Left cardiac atrium (tissue), 4 donors: ENCODE measurements around the gene IFNW1. TPM values are rescaled to one million over a fixed set of nuclear protein-coding genes. Genes with fewer than 3 reads are reported as not detected.
"Not testable (repeated sequence)": the region's sequence is repeated elsewhere in the genome, so short reads cannot be mapped to it uniquely, and the experiment has no call there.

Source experiments
- ATAC-seq, 2 donors: fragments of 200-7000 bp; cut with Tn5 transposase; one replicate each; pipeline ENCODE4 v1.9.1; 2020; ENCODE audit warnings: mild to moderate bottlenecking in 2 of 2, moderate library complexity in 2 of 2
- DNase-seq: peaks from one replicate; pipeline ENCODE4 v3.0.0-alpha.2; 2020
- intact Hi-C, 2 donors: fragments of 100-400 bp; cut with DNase I; formaldehyde crosslinking; loops; one replicate each; pipeline versions ENCODE4 v1.14.1 to v1.15.1; 2022 to 2023
- long read RNA-seq: library from polyadenylated mRNA; unstranded; transcript quantifications from one replicate; pipeline ENCODE4 v2.0.0, GENCODE V29; 2021
- total RNA-seq, 2 donors: library from RNA; stranded (reverse); fragmentation: NEBNext Ultra II Directional; extraction: Animal tissue kit (Norgen Biotek cat#: 25700); gene quantifications; one replicate each; pipeline ENCODE4 v1.2.1, GENCODE V29; 2021
- donor health status: DM: no; HTN: yes; CAD: no.
- donor health status: DM: no; HTN: yes; CAD: no; lungs with severe emphysema.
- donor health status: DM: yes; HTN: yes; CAD: no.
- donor health status: Dilated cardiomyopathy.

IFNW1 gene
- total RNA-seq, result not detected
- long read RNA-seq, result 0 reads

- intact Hi-C loops, result no loop called here
- DNase-seq, result no peak
- no peak for ATAC-seq
Observed at GRCh38 chr9:21141427-21141882, at the start of gene IFNW1. IFNW1 (minus strand) TSS chr9:21141832; CDS start chr9:21141570, 262 bp downstream.

DNA sequence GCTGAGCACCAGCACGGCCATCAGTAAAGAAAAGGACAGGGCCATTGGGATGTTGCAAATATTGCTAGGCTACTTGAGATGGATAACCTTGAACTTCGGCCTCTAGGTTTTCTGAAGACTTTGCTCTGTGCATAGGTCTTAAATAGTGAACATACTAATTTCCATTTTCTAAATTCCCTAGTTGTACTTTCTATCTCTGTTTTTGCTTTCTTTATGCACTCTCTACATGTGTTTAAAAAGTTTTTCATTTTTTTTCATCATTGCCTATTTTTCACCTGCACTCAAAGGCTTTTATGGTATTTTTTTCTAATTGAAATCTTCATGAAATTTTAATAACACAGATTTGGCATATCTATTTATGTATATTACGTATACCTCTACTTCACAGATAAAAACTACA lies 45.9 kb upstream of the IFNW1 start, which contains the start of gene IFNA4:
Gene IFNA4, minus strand, starts transcription at position 101 of the 400 bp plus-strand sequence. Its CDS starts 56 bp downstream, at position 45.
- DNase-seq, intact Hi-C loops, ATAC-seq: not testable (repeated sequence)

- intact Hi-C loops, DNase-seq: not testable (repeated sequence)
- ATAC-seq, result peak; percentile 44 to 77
Observed at GRCh38 chr9:21182810-21183736, 41.4 kb upstream of the IFNW1 start.

- intact Hi-C loops, result no loop called here
- DNase-seq (no peak), ATAC-seq (no peak)
Observed at GRCh38 chr9:21174671-21175070, 33.0 kb upstream of the IFNW1 start.

DNA sequence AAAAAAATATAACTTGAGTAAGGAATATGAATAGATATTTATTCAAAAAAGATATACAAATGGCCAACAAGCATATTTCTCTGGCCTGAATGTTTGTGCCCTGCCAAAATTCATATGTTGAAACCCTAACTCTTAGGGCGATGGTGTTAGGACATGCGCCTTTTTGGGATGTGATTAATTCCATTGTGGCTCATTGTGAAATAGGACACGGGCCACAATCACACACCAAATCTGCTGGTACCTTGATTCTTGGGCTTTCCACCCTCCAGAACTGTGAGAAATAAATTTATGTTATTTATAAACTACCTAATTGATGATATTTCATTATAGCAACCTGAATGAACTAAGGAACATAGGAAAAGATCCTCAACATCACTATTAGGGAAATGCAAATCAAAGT lies 30.5 kb upstream of the IFNW1 start:
- ATAC-seq, result no peak
- intact Hi-C loops, result no loop called here

GRCh38 chr9:21171351-21171750 lies 29.7 kb upstream of the IFNW1 start:
- ATAC-seq, result no peak
- intact Hi-C loops, result no loop called here
- DNase-seq, result no peak

More for the DNA sequence above, 30.5 kb upstream of the IFNW1 start:
- DNase-seq, result no peak

- intact Hi-C loops, DNase-seq, ATAC-seq: not testable (repeated sequence)
Observed at GRCh38 chr9:21166560-21166959, 24.9 kb upstream of the IFNW1 start, which contains the start of gene IFNA21. IFNA21 (minus strand) TSS chr9:21166660; CDS start chr9:21166612, 48 bp downstream.

DNA sequence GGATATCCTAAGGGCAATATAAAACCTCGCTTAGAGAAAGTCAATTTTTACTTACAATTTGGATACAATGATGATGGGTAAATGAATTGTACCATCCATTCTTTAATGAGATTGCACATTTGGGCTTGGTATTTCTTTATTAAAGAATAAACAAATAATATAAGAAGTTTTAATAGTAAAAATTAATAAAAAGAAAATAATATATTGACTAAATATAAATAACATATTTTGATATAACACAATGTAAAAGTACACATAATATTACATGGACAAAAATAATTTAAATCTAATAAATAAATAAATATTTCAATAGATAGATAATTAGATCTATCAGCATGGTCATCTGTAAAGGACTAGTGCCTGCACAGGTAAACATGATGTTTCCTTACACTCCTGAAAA lies 23.9 kb upstream of the IFNW1 start:
- ATAC-seq, result no peak
- no peak for DNase-seq
- intact Hi-C loops, result no loop called here

DNA sequence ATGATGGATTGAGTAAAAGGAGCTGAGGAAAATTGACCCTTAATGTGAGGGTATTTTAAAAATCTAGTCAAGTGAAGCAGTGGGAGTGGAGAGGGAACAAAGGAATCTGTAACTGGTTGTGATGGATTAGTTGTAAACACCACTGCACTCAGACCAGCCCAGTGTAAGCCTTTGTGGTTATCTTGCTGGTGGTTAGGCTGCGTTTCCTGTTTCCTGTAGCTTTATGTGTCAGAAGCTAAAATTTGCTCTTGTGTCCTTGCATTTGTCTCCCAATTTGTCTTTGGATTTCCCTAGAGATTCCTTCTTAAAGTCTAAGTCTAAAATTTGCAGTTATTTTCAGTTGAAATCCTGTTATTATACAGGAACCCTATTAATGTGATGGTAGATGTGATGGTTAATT lies 18.5 kb upstream of the IFNW1 start:
- no peak for DNase-seq
- ATAC-seq, result no peak

GRCh38 chr9:21155501-21155900 lies 13.9 kb upstream of the IFNW1 start:
- no peak for DNase-seq
- intact Hi-C loops, result no loop called here
- ATAC-seq, result no peak

More for the DNA sequence above, 18.5 kb upstream of the IFNW1 start:
- intact Hi-C loops, result no loop called here

DNA sequence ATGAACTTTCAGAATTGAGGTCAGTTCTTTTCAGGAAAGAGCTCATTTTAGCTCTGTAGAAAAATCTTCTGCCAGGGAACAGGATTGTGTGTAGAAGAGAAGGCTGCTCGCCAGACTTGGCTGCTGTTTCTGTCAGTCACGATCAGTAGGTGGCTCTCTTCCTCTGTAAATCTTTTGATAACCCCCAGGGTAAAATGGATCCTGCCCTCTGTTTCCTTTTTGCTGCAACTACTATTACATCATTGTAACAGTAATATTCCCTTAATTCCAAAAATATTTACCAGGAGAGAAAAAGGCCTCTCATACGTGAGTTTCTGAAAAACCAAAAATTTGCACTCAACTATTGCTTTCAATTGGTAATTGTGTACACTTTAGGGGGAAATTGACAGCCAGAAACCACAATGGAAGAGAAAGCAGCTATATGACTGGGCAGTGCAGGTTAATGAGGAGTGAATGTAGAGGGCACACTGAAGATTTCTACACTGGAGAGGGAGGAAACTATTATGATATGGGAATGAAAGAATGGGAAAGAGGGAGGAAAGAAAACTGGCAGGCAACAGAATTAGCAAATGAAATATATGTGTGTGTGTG lies 12.5 kb upstream of the IFNW1 start:
- ATAC-seq (peak; percentile 30 to 41), DNase-seq (peak; percentile 23)
- intact Hi-C loops, result no loop called here

GRCh38 chr9:21153336-21154017 lies 11.8 kb upstream of the IFNW1 start:
- intact Hi-C loops, result no loop called here
- DNase-seq (no peak), ATAC-seq (peak; percentile 12 to 22)

- intact Hi-C loops, result no loop called here
- DNase-seq, result no peak
- ATAC-seq, result no peak
Observed at GRCh38 chr9:21144603-21145002, 3.0 kb upstream of the IFNW1 start.

DNA sequence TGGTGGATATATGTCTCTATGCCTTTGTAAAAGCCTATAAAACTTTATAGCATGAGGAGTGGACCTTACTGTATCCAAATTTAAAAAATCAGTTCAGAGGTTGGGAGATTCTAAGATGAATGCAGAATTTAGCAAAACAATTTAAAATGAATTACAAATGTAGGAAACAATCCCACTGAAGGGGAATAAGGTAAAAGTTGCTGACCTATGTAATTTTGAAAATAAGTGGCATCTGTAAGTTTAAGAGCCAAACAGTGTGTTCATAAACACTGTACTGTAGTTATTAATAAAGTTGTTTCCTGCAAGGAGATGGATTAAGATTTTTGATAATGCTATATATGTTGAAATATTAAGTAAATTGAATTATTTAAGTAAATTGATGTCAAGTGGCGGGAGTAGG lies 4.6 kb downstream of the IFNW1 start:
- DNase-seq (no peak), ATAC-seq (no peak)
- intact Hi-C loops, result no loop called here

- intact Hi-C loops, result no loop called here
- DNase-seq (no peak), ATAC-seq (no peak)
Observed at GRCh38 chr9:21135736-21136135, 5.9 kb downstream of the IFNW1 start.

GRCh38 chr9:21128186-21128585 lies 13.4 kb downstream of the IFNW1 start:
- intact Hi-C loops, result not testable (repeated sequence)

DNA sequence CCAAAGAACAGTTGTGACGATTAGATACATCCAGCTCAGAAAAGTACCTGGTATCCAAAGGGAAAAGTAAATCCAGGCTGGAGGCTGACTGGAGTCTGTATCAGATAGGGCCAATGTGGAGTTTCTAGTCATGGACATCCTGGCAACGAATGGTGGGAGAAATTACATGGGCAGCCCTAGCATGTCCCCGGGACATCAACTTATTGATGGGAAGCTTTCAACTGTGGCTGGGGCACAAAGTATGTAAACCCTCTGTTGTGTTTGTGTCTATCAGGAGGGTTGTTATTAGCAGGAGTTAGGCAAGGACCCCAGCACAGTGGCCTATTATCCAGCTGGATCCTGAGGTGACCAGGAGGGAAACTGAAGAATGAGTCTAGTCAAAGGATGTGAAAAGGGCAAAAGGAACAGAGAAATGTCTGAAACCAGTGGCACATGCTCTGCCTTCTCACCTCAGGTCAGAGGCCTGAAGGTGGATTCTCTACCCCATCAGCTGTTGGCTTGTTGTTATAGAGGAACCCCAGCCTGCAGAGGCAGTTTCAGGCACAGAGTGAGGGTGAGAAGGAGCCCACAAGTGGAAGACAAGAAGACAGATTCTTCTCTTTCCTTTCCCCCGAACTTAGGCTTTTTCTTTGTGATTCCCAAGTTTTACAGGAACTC lies 19.9 kb downstream of the IFNW1 start:
- no peak for DNase-seq
- intact Hi-C loops, result no loop called here

More at GRCh38 chr9:21128186-21128585, 13.4 kb downstream of the IFNW1 start:
- DNase-seq, ATAC-seq: not testable (repeated sequence)

DNA sequence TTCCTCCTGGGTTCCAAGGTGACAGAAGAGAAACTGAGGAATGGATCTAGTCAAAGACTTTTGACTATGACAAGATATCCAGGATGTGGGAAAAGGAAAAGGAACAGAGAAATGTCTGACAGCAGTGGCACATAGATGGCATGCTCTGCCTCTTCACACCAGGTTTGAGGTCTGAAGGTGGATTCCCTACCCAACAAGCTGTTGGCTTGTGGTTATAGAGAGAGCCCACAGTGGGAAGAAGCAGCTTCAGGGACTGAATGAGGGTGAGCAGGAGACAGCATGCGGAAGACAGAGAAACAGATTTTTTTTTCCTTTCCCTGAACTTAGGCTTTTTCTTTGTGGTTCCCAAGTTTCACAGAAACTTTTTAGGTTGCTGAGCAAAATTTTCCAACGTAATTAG lies 20.6 kb downstream of the IFNW1 start:
- no peak for ATAC-seq
- intact Hi-C loops, result no loop called here
- no peak for DNase-seq

More for the DNA sequence above, 19.9 kb downstream of the IFNW1 start:
- ATAC-seq, result no peak
